HG03097 (cell line): ENCODE results near the gene ITIH1.

ENCODE experiments used
- ATAC-seq: cut with Tn5 transposase; IDR thresholded peaks from one replicate; pipeline ENCODE4 v1.9.1; 2021; ENCODE audit not compliant: unreplicated experiment, low FRiP score

ITIH1 gene

DNA sequence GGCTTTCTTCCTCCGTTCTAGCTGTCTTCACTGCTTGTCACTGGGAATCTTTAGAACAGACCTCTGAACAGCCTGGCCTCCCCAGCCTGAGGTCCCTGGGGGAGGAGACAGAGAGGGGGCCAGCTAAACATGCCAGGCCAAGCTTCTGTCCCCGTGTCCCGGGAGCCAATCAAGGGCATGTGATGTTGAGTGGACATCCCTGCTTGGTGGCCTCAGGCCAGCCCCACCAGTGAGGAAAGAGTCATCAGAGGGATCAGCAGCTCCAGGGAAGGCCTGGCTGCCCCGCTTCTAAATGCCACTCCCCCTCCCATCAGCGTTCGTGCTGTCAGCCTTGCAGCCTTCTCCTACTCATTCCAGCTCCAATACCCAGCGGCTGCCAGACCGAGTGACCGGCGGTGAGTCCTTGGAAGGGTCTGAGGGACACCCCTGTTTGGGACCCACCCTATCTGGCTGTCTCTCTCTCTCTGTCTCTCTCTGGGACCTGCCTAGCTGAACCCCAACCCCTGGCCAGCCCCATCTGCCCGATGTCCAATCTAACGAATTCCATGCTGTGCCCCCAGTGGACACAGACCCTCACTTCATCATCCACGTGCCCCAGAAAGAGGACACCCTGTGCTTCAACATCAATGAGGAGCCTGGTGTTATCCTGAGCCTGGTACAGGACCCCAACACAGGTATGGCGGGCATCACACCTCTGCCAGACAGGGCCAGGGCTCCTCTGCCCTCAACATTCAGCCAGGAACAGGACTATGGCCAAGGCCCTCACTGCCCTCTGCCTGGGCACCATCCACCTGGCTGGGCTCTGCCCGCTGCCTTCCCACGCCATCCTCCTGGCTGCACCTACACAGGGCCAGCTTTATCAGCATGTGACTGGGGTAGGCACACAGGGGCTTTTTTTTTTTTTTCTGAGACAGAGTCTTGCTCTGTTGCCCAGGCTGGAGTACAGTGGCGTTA, 10.6 kb downstream of the ITIH1 start:
- ATAC-seq = no peak

DNA sequence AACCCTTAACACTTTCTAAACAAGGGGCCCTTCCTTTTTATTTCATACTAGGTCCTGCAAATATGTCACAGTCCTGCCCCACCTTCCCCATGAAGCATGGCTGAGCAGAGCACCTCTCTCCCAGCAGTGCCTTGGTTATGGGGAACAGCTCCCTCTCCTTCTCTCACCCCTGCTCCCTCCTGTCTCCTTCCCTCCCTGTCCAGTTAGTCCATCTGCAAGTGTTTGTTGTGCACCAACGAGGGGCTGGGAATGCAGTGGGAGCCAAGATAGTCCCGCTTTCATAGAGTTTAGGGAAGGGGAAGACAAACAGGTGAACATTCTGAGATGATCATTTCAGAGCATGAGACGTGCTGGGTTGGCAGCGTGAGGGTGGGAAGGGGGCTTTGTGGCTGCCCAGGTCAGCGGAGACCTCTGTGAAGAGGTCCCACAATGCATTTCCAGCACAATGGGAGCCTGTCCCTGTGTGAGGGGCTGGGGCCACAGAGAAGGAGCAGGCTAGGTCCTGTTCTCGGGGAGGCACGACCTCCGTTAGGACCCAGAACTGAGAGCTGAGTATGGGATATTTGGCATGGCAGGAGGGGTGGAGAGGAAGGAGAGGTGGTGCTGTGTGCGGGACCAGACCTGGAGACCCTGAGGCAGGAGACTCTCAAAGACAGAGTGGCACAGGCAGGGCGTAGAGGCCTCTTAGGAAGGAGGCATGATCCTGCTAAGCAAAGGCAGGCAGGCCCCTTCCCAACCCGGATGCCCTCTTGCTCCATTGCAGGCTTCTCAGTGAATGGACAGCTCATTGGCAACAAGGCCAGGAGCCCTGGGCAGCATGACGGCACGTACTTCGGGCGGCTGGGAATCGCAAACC, 11.7 kb downstream of the ITIH1 start:
- ATAC-seq = no peak

DNA sequence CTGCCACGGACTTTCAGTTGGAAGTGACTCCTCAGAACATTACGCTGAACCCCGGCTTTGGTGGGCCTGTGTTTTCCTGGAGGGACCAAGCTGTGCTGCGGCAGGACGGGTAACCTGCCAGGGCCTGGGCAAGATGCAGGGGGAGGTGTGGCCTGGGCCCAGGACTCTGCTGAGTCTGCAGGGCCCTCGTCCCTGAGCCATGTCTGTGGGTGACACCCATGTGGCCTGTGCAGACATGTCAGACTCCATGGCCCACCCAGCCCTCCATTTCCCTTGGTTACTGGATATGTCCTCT, 12.3 kb downstream of the ITIH1 start:
- no peak for ATAC-seq

DNA sequence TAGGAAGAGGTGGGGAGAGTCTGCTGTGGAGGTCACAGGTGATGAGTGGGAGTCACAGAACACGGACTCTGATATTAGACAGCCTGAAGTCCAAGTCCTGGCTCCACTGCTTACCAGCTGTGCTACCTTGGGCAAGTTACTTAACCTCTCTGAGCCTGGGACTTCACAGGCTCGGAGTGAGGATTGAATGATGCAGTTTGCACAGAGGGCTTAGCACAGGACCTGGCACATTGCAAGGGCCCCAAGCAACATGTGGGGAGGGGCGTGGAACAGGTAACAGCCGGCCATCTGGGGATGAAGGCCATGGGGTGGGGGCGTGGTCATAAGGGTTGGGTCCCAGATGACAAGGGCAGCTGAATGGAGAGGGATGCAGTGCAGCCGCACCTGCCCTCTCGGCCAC, 12.9 kb downstream of the ITIH1 start:
- ATAC-seq = no peak

DNA sequence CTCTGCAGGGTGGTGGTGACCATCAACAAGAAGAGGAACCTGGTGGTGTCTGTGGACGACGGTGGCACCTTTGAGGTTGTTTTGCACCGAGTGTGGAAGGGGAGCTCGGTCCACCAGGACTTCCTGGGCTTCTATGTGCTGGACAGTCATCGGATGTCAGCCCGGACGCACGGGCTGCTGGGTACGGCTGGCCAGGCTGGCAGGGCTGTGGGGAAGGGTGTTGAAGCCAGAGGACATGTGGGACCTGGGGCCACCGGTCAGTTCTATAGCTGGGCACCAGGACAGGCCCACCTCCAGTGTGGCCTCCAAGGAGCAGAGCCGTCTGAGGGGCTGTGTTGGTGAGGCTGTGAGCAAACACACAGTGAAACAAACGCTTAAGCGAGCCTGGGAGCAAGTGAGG, 13.3 kb downstream of the ITIH1 start:
- no peak for ATAC-seq

DNA sequence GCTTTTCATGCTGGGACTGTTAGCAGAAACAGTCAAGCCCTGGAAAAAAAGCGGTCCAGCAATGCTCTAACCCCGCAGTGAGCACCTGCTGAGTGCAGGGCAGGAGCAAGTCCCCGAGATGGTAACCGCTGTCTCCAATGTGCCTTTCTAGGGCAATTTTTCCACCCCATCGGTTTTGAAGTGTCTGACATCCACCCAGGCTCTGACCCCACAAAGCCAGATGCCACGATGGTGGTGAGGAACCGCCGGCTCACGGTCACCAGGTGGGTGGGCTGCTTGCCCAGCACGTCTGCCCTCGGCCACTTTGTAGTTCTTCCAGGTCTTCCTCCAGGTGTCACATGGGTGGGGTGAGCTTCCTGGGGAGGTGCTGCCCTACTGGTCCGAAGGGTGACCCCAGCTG, 14.0 kb downstream of the ITIH1 start:
- no peak for ATAC-seq

DNA sequence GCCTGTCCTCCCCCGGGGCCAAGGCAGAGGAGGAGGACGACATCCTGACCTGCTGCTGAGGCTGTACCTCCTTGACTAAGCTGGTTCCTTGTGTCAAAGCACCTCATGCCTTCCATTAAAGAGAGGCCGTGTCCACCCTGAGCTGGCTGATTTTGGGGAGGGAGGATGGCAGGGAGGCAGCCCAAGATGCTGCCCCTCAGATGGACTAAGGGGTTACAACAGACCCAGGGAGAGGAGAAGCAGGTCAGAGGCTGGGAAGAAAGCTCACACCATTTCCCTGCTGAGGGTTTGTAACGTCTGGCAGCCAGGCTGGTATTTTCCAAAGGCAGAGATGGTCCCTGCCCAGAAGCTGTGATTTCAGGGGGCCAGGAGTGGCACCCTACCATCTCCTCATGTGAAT, 14.5 kb downstream of the ITIH1 start:
- no peak for ATAC-seq

DNA sequence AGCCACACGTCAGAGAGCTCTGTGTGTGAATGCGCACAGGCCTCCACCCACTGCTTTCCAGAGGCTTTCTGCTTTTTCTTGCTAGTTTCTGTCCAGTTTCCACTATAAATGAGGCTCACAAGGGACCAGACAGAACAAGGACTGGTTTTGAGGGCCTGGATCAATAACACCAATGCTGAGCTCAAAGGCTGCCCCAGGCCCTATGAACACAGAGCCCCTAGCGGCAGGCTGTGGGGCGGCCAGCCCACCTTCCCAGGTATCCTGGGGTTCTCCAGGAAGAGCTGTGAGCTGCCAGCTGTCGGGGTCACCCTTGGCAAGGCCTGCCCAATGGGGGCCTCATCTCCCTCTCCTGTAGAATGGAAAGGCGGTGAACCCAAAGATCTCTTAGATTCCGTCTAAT, 15.0 kb downstream of the ITIH1 start:
- ATAC-seq = no peak

DNA sequence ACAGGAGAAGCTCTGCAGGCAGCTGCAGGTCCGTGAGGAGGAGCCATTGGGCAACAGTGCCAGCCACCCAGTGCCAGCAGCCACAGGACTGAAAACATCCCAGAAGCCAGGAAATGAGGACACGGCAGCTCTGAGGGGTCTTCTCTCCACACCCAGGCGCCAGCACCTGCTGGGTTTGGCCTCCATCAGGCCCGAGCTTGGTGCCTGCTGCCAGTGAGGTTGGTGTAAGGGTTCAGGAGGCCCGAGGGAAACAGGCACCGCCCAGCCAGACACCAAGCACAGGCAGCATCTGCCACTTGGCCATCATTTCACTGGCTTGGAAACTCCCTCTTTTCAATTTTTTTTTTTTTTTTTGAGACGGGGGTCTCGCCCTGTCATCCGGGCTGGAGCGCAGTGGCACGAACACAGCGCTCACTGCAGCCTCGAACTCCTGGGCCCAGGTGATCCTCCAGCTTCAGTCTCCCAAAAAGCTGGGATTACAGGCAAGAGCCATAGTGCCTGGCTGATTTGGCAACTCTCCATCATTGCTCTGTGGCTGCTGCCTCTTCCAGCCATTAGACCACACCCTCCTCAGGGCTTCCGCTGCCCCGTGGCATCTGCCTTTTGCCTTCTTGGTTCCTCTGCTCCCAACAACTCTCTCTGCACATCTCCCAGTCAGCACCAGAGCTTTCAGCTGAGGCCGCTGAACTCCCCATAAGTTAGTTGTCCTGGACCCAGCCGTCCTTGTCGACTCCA, 15.7 kb downstream of the ITIH1 start:
- ATAC-seq = no peak

DNA sequence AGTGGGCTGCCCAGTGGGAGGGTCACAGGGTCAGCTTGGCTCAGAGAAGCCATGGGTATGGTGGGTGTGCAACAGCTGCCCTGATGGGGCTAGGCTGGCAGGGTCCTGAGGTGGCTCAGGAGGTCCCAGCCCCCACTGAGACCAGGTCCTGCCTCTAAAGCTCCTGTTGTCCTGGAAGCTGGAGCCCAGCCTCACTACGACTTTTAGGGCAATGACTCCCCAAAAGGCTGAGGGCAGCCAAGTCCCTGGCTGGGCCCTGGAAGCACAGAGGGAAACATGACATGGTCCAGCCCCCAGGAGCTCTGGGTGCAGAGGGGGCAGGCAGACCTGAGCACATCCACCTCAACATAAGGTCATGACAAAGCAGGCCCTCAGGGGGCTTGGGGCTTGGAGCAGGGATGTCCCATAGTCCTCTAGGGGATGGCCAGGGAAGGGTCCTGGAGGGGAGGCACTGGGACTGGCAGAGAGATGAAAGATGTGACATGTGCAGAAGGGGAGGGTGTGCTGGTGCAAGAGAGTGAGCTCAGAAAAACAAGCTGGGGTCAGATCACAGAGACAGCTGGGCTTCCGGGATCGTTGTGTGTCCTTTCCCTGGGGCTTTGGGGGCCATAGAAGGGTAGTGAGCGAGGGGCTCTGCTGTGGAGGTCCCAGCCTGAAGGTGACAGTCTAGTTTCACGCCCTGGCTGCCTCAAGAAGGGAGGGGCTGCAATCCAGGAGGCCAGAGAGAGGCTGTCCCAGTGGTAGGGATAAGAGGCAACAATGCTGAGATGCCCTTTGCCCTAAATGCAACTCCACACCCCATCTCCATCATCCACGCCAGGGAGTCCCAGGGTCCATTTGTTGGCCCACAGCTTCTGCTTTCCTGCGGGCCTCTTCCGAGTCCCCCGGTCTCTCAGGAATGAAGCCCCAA, 16.6 kb downstream of the ITIH1 start:
- no peak for ATAC-seq

DNA sequence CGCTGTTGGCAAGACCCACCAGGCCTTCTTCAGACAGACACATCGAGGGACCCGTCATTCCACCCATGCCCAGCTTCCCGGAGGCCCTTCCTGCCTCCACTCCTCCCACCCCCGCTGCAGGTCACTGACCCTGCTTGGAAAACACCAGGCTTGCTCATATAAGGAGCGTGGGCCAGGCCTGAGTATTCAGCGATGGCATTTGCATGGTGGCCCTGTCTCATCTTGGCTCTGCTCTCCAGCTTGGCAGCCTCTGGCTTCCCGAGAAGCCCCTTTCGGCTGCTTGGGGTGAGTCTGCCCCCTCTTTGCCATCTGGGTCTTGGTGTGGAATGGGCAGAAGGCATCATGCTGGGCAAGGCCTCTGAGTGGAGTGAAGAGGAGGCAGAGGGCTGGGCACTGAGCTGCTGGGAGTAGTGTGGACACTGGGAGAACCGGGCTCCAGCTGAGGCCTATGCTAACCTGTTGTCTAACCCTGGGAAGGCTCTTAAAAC, 17.3 kb downstream of the ITIH1 start, which contains the start of gene ITIH3:
Gene ITIH3, plus strand, starts transcription at position 185 of the 488 bp plus-strand sequence. Its CDS starts 8 bp downstream, at position 193.
- no peak for ATAC-seq

DNA sequence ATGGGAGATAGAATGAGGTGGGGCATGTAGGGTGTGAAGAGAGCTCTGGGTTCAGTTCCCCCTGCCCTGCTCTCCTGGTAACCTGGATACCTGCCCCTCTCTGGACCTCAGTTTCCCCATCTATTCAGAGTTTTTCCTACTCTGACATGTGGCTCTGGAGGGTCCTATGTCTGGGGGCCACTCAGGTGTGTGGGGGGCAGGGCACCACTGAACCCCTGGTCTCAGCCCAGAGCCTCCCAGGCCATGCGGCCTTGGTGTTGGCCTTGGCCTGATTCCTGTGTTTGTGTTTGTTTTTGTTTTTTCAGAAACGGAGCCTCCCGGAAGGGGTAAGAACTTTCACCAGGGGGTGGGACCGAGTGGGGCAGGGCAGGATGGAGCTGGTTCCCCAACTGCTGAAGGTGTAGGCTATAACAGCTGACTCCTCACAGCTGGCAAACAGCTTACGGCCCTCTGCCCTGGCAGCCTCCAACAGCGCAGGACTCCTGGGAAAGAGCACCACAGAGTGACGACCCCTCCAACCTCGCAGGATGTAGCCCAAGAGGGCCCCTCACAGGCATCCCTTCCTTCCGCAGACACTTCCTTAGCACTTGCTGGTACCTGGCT, 18.0 kb downstream of the ITIH1 start:
- ATAC-seq = no peak

DNA sequence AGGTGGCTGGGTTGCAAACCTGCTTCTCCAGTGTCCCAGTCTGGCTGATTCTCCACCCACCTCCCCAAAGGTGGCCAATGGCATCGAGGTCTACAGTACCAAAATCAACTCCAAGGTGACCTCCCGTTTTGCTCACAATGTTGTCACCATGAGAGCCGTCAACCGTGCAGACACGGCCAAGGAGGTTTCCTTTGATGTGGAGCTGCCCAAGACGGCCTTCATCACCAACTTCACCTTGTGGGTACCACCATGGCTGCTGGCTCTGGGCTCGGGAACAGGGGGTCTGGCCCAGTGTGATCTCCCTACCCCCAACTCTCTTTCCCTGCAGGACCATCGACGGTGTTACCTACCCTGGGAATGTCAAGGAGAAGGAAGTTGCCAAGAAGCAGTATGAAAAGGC, 19.0 kb downstream of the ITIH1 start:
- ATAC-seq = no peak

DNA sequence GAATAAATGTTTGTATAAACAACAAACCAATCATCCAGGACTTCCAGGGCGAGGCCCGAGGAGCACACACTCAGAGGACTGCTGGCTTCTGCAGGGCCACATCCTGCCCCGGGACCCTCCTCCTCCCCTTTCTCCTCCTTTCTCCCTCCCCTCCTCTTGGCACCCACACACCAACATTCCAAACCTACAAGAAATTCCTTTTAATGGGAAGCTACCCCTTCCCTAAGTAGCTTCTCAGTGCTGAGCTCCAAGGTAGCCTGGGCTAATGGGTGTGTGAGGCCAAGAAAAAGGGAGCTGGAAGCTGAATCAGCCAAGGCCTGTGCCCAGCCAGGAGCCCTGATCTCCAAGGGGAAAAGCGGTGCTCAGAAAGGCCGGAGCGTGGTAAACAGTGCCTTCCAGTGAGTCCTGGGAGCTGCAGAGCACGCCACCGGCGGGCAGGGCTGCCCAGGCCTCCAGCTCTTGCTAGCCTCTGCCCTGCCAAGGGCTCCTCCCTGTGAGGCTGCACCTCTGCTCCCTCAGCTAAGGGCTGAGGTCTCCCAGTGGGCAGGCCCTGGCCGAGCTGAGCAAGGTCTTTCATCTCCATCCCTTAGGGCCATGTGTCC, 21.1 kb downstream of the ITIH1 start:
- ATAC-seq = no peak

DNA sequence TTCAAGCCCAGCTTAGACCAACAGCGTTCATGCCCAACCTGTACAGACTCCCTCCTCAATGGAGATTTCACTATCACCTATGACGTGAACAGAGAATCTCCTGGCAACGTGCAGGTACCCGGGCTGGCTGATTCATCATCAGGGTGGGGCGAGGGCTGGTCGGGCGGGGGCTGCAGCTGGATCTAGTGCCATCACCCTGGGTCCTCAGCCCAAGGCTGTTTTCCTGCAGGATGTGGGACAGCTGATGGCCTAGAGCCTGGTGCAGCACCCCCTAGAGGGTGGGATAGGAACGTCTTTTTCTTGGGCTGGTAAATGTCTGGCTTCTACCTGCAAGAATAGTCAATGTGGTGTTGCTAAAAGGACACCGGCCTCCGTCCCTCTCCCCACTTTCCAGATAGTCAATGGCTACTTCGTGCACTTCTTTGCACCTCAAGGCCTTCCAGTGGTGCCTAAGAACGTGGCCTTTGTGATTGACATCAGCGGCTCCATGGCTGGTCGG, 21.6 kb downstream of the ITIH1 start:
- ATAC-seq = no peak

DNA sequence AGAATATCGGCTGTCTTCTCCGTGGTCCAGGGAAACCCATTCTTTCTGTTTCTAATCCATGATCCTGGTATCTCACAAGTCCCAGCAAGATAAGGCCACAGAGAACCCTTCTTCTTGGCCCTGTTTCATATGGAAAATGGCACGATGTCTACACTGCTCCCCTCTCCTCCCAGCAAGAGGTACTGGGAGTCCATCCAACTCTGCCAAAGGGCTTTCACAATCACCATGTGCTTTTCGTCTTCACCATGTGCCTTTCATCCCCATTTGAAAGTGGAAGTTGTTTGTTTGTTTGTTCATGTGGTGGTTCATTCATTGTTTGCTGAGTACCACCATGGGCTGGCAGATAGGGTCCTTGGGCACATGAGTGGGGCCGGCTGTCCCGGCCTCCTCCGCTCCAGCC, 22.7 kb downstream of the ITIH1 start:
- ATAC-seq = no peak

DNA sequence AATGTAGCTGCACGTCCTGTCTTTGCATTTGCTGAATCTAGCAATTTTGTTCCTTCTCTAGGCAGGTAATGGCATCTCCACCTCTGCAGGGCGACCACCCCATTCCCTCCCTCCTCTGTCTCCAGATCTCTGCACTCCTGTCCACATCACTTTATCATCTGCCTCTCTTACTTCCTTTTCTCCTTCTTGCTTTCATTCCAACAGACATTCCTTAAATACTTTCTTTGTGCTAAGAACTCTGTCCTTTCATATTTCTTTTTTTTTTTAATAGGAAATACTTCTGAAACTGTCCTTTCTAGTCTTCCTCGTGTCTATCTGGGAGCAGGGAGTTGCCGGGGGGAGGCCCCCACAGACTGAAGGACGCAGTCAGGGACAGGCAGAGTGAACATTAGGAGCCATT, 24.4 kb downstream of the ITIH1 start:
- ATAC-seq = no peak

DNA sequence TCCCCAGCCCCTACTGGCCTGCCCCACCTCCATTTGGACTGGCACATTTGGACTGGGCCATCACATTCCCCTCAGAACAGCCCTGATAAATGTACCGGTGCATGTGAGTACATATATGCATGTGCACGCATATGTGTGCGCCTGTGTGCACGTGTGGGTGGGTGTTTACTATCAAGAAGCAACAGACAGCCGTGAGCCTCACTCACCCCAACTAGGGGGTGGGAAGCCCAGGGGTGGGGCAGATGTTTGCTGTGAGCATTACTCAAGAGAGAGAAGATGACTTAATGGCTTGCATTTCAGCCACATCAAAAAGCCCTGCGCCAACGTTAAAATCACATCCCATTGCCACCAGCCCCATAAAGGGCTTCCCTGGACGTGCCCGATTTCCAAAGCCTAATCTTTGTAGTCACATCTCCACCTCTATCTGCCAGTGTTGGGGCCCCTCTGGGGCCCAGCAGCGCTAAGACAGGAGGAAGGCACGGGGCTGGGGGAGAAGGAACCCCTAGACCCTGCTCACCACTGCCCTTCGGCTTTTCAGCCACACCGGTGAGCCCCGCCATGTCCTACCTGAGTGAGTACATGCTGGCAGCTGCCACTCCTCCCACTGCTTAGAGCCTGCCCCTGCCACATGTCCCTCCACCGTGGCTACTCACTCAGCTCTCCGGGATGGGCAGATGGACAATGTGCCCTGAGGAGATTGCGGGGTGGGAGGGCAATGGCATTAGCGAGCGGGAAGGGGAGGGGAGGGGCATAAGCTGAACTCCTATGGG, 28.1 kb downstream of the ITIH1 start:
- no peak for ATAC-seq
